GM12874 (cell line): ENCODE data around the gene FNIP2.

Experiments used
- TF ChIP-seq, protein P1 (sequence below): IDR thresholded peaks from 2 replicates; pipeline ENCODE4 v1.5.1; 2011; ENCODE audit warnings: low read depth, mild to moderate bottlenecking, control low read depth, low read length, moderate library complexity; ENCODE audit not compliant: insufficient read depth

Gene FNIP2

DNA sequence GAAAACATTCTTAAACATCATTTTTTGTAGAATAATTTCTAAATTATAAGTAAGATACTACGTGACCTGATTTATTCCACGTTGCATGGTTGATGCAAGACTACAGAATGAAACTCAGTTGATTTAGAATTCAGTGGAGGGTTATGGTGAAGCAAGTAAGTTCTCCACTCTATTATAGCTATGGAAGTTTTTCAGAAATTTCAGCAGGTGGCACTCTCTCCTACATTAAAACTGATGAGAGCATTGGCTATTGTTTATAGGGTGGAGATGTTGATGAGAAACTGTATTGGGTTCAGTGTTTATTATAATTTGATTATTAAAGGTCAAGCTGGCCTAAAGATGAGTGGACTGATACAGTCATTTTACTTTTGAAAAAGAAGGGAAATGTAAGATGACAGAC, 88.0 kb downstream of the FNIP2 start:
- TF ChIP-seq, protein P1, sequence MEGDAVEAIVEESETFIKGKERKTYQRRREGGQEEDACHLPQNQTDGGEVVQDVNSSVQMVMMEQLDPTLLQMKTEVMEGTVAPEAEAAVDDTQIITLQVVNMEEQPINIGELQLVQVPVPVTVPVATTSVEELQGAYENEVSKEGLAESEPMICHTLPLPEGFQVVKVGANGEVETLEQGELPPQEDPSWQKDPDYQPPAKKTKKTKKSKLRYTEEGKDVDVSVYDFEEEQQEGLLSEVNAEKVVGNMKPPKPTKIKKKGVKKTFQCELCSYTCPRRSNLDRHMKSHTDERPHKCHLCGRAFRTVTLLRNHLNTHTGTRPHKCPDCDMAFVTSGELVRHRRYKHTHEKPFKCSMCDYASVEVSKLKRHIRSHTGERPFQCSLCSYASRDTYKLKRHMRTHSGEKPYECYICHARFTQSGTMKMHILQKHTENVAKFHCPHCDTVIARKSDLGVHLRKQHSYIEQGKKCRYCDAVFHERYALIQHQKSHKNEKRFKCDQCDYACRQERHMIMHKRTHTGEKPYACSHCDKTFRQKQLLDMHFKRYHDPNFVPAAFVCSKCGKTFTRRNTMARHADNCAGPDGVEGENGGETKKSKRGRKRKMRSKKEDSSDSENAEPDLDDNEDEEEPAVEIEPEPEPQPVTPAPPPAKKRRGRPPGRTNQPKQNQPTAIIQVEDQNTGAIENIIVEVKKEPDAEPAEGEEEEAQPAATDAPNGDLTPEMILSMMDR: no peak

DNA sequence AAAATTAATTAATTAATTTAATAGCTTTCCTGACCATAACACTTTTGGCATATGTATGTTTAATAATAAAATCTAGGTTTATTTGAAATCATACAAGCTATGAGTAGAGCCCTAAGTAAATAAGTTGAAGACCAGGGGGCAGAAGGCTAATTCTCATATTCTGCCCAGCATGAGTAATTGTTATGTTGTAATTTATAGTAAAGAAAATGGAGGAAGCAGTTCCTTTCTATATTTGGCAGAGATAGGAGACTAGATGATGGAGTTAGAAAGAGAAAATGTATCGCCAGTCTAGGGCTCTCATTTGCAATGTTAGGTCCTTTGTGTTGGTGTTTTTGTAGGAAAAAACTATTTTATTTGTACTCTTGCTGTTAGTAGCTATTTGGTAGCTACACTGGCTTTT, 89.1 kb downstream of the FNIP2 start:
- TF ChIP-seq, protein P1: no peak

DNA sequence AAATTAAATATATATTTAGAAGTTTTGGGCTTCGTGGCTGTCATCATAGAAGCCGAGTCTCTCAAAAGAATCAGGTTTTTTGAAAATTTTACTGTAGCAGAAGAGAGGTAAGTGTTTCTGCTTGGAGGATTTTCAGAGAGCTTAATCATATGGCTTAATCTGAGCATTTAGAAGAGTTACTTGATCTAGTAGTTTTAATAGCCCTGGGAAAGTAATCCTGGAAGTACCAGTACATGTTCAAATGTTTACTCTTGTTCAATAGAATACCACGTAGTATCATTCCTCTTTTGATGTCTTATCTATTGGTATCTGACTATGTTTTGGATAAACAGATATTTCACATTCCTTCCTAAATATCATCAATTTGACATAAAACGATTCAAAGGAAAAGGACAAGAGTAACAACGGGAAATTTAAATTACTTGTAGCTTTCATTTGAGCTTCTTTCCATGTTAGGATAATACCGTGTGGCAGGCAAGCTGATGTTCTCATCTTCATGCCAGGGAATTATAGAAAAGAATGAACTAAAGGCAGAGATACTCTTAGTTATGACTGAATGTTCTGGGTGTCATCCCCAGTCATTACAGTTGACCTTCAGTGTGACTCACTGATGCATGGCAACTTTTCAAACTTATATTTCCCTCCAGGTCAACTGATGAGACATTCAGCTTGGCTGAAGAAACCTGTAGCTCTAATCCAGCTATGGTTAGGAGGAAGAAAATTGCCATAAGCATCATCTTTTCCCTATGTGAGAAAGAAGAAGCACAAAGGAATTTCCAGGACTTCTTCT, 89.8 kb downstream of the FNIP2 start:
- TF ChIP-seq, protein P1: no peak

DNA sequence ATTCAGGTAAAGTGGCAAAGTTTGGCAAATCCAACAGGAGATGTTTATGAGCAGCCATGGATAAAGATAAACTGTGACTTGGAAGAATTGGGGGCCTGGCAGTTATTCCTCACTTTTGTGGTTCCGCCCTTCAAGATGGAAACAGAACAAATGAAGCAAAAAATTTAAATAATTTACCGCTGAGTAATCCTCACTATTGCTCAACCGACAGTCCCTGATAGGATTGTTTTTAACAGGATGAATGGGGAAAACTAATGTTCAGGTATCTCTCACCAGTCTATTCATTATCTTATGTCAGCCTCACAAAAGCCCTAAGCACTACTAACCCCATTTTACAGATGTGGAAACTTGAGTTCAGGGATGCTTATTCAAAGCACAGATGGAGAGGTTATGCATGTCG, 90.8 kb downstream of the FNIP2 start:
- TF ChIP-seq, protein P1: no peak

DNA sequence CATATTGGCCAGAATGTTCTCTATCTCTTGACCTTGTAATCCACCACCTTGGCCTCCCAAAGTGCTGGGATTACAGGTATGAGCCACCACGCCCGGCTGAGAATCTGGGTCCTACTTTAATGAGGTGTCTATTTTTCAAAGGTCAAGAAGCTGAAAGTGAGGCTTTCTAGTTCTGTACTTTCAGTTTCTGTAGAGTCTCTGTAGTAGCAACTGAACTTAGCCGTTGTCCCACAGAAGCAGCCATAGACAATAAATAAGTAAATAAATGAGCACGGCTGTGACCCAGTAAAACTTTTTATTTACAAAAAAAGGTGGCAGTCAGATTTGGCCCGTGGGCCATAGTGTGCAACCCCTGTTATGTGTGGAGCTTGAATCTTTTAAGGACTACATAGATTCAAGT, 92.0 kb downstream of the FNIP2 start:
- TF ChIP-seq, protein P1: no peak

DNA sequence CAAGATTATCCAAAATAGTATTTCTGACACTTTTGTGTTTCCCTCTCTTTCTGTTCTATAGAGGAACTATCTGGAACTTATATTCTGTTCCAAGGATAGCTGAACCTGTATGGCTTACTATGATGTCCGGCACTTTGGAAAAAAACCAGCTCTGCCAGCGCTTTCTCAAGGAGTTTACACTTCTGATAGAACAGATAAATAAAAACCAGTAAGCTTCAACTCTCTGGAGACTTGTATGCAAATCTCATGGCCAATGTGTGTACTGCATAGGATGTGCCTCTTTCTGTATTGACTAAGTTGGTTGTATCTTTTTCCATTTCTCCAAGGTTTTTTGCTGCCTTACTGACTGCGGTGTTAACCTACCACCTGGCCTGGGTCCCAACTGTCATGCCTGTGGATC, 92.5 kb downstream of the FNIP2 start:
- TF ChIP-seq, protein P1: no peak

DNA sequence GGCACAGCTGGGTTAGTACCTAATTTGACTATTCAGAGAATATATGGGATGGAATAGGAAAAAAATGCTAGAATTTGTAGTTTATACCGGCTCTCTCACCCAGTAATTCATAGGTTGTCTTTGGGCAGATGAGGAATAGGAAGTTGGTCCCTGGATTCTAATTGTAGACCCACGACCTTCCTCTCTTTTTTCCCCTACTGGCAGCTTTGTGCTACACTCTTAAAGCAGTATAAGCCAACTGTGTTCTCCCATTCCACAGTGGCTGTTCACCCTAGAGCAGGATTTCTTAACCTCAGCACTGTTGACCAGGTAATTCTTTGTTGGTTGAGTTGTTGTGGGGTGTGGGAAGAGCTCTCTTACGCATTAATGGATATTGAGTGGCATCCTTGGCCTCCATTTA, 92.9 kb downstream of the FNIP2 start:
- TF ChIP-seq, protein P1: no peak

DNA sequence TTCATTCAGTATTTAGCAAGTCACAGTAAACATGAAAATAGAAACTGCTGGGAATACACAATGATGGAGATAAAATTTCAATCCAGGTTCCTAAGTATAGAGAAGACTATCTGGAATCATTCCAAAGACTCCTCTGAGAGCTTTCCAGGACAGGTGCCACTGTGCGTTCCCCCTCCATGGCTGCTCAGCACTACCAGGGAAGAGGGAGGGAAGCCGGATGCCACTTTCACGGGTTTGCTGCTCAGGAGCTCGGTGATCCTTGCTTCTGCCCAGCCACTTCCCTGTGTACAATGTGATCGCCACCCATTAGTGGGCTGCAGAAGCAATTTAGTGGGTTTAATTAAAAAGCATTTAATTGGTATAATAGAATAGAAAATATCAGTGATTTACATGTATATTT, 94.5 kb downstream of the FNIP2 start:
- TF ChIP-seq, protein P1: no peak
